NCI-H2081 (cell line): ENCODE results near the gene MAP2.

Source experiments
- DNase-seq, 2 experiments: peaks; one replicate each; lab custom pipeline; 2025; lab: John Stamatoyannopoulos, UW

MAP2 gene

GRCh38 chr2:209721497-209721896 lies 297.6 kb downstream of the MAP2 start:
- no peak for DNase-seq

GRCh38 chr2:209726311-209726710 lies 302.5 kb downstream of the MAP2 start:
- no peak for DNase-seq

GRCh38 chr2:209727077-209727476 lies 303.2 kb downstream of the MAP2 start:
- DNase-seq, result no peak

- no peak for DNase-seq
Measured at GRCh38 chr2:209734805-209735204, 311.0 kb downstream of the MAP2 start.

GRCh38 chr2:209741953-209742352 lies 318.1 kb downstream of the MAP2 start:
- DNase-seq, result no peak

GRCh38 chr2:209753020-209753419 lies 329.2 kb downstream of the MAP2 start:
- no peak for DNase-seq

- DNase-seq, result no peak
Measured at GRCh38 chr2:209757163-209757562, 333.3 kb downstream of the MAP2 start.

- no peak for DNase-seq
Measured at GRCh38 chr2:209761566-209761965, 337.7 kb downstream of the MAP2 start.

- no peak for DNase-seq
Measured at GRCh38 chr2:209762563-209762962, 338.7 kb downstream of the MAP2 start.

GRCh38 chr2:209763106-209763505 lies 339.3 kb downstream of the MAP2 start:
- DNase-seq, result no peak

- no peak for DNase-seq
Measured at GRCh38 chr2:209766613-209767012, 342.8 kb downstream of the MAP2 start.

GRCh38 chr2:209767316-209767715 lies 343.5 kb downstream of the MAP2 start:
- no peak for DNase-seq

GRCh38 chr2:209768557-209768956 lies 344.7 kb downstream of the MAP2 start:
- DNase-seq, result no peak

GRCh38 chr2:209771474-209772289 lies 347.8 kb downstream of the MAP2 start, which contains the start of gene UNC80:
TSS of gene UNC80 (plus strand) at chr2:209771832. CDS start at chr2:209772073, 241 bp downstream.
- peak; percentile 60 to 74 for DNase-seq

GRCh38 chr2:209772290-209772685 lies 348.4 kb downstream of the MAP2 start:
- peak; percentile 50 to 77 for DNase-seq

- peak; percentile 36 to 58 for DNase-seq
Measured at GRCh38 chr2:209773377-209773776, 349.5 kb downstream of the MAP2 start.
